Measurements from ENCODE around the gene TEX36.

DNA sequence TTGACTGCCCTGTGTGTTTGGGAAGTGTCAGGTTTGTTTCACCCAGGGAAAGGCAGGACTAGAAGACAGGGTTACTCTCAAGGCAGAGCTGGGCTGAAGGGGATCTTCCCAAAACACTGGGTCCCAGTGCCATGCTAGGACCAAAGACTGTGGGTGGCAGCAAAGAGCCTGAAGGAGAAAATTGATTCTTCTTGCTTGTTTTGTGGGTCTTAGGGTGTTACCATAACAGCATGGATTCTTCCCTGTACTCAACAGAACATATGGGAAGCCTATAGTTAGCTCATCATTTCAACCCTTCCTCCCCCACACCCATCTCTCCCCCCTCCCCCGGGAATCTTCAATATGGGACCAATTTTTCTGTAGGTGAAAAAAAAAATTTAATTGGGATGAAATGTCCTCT lies 42.3 kb downstream of the TEX36 start:
- TF ChIP-seq POLR2AphosphoS5 (IDR thresholded peaks at IDR 0.05; ENCODE audit: low read depth) (no peak), REST (IDR thresholded peaks at IDR 0.05; ENCODE audit: insufficient replicate concordance, low read depth) (no peak), GABPA (IDR thresholded peaks at IDR 0.05; ENCODE audit: low read depth) (no peak), SPI1 (IDR thresholded peaks at IDR 0.05; ENCODE audit: borderline replicate concordance, low read depth) (no peak)
- TF ChIP-seq, protein P1, sequence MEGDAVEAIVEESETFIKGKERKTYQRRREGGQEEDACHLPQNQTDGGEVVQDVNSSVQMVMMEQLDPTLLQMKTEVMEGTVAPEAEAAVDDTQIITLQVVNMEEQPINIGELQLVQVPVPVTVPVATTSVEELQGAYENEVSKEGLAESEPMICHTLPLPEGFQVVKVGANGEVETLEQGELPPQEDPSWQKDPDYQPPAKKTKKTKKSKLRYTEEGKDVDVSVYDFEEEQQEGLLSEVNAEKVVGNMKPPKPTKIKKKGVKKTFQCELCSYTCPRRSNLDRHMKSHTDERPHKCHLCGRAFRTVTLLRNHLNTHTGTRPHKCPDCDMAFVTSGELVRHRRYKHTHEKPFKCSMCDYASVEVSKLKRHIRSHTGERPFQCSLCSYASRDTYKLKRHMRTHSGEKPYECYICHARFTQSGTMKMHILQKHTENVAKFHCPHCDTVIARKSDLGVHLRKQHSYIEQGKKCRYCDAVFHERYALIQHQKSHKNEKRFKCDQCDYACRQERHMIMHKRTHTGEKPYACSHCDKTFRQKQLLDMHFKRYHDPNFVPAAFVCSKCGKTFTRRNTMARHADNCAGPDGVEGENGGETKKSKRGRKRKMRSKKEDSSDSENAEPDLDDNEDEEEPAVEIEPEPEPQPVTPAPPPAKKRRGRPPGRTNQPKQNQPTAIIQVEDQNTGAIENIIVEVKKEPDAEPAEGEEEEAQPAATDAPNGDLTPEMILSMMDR (IDR thresholded peaks at IDR 0.05; ENCODE audit: insufficient read depth, low read length): no peak
